ENCODE data around the gene AKT2.

The AKT2 gene

DNA sequence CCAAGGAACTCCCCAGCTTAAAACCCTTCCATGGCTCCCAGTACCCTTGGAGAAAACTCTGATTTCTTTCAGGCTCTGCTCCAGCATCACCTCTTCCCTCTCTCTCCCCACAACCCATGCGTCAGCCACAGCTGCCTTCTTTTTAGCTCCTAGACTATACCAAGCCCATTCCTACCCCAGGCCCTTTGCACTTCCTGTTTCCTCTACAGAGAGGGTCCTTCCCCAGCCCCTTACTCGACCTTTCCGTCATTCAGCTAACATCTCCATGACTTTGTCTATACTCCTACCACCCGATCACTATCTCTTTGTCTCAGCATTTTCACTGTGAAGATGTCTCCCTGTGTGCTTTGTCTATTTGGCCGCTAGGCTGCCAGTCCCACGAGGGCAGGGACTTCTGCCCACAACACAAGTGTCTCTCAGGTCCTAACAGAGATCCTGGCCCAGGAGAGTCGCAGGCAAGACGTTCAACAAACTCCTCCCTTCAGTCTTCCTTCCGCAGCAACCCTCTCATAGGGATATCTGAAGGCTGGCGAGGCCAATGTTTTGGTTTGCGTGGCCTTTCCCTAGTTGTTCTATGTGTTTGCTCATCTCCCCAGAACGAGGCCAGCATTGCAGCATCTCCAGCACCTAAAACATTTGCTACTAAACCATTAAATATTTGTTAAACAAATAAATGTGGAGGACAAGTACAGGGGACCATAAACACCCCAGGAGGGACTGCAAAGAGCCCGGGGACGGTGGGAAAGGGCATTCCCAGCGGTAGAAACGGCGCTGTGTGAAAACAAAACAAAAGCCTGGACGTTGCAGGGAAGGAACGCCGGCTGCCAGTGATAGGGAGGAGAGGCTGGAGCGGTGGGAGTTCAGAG is 59.5 kb downstream of the AKT2 start:
- H2AFZ ChIP-seq (ENCODE audit: low read depth, low read length): peak overlapping the region; percentile 15; the same call in 1 of the 2 replicates
- H3K4me3 ChIP-seq (ENCODE audit: low read depth in 1 of 2, low read length in 2 of 2): no peak overlapping the region
- H3K9ac ChIP-seq (ENCODE audit: low read depth, low read length): no peak overlapping the region
- no peaks in the 10 kb centered on the region for H3K27me3 ChIP-seq (ENCODE audit: insufficient read depth, low read length, poor library complexity)
- no peaks in the 10 kb centered on the region for H3K36me3 ChIP-seq (ENCODE audit: insufficient read depth, low read length)
- no peak overlapping the region for H3K4me2 ChIP-seq (ENCODE audit: insufficient read depth, low read length)
- no peaks in the 10 kb centered on the region for H3K79me2 ChIP-seq (ENCODE audit: insufficient read depth, low read length)
- no peaks in the 10 kb centered on the region for H3K4me1 ChIP-seq (ENCODE audit: insufficient read depth, low read length)
- DNase-seq: no peak
- no peaks in the 10 kb centered on the region for H3K9me3 ChIP-seq (ENCODE audit: insufficient read depth, low read length, severe bottlenecking)
- TF ChIP-seq EZH2 (IDR thresholded peaks at IDR 0.05; ENCODE audit: borderline replicate concordance, low read depth, low read length, severe bottlenecking): no peak
- TF ChIP-seq, protein P1, sequence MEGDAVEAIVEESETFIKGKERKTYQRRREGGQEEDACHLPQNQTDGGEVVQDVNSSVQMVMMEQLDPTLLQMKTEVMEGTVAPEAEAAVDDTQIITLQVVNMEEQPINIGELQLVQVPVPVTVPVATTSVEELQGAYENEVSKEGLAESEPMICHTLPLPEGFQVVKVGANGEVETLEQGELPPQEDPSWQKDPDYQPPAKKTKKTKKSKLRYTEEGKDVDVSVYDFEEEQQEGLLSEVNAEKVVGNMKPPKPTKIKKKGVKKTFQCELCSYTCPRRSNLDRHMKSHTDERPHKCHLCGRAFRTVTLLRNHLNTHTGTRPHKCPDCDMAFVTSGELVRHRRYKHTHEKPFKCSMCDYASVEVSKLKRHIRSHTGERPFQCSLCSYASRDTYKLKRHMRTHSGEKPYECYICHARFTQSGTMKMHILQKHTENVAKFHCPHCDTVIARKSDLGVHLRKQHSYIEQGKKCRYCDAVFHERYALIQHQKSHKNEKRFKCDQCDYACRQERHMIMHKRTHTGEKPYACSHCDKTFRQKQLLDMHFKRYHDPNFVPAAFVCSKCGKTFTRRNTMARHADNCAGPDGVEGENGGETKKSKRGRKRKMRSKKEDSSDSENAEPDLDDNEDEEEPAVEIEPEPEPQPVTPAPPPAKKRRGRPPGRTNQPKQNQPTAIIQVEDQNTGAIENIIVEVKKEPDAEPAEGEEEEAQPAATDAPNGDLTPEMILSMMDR (IDR thresholded peaks at IDR 0.05; ENCODE audit: borderline replicate concordance, extremely low read depth, low read length, poor library complexity, severe bottlenecking): no peak
- no peak overlapping the region for H3K27ac ChIP-seq (ENCODE audit: low read length)
- no peak for ATAC-seq (ENCODE audit: insufficient read depth, low read depth)
- no peaks in the 10 kb centered on the region for H4K20me1 ChIP-seq (ENCODE audit: insufficient read depth, low read length)

DNA sequence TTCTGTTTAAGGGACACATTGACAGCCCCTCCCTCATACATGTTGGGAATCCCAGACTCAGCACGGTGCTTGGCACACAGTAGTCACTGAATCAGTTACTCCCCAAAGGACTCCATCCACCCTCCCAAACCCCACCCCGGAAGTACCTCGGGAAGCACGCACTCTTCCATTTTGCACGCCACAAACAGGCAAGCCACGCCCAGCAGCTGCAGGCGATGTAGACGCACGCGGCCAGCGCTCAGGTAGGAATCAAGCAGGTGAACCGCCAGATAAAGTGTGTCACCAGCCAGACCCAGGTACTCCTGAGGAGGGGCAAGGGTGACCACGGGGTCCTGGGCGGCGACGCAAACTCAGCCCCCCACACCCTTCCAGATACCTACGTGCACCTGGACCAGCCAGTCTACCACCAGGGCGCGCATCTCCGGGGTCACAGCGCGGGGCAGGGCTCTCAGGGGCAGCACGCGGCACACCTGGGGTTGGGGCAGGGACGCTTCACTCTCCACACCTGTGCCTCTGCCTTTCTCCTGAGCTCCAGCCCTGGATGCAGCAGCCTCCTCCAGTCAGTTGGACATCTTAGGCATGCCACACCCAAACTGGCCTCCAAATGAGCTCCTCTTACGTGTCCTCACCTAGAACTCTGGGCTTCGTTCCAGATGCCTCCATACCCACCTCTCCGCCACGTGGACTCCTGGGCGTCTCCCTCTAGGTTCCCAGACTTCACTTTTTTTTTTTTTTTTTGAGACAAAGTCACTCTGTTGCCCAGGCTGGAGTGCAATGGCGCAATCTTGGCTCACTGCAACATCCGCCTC is 60.6 kb downstream of the AKT2 start:
- TF ChIP-seq, protein P1 (IDR thresholded peaks at IDR 0.05; ENCODE audit: borderline replicate concordance, extremely low read depth, low read length, poor library complexity, severe bottlenecking): no peak
- no peak for TF ChIP-seq EZH2 (IDR thresholded peaks at IDR 0.05; ENCODE audit: borderline replicate concordance, low read depth, low read length, severe bottlenecking)
- Histone ChIP-seq H3K9me3 (ENCODE audit: insufficient read depth, low read length, severe bottlenecking) (no peaks in the 10 kb centered on the region), H3K27me3 (ENCODE audit: insufficient read depth, low read length, poor library complexity) (no peaks in the 10 kb centered on the region), H3K36me3 (ENCODE audit: insufficient read depth, low read length) (no peaks in the 10 kb centered on the region), H3K4me2 (ENCODE audit: insufficient read depth, low read length) (no peak overlapping the region), H3K79me2 (ENCODE audit: insufficient read depth, low read length) (no peaks in the 10 kb centered on the region), H3K27ac (ENCODE audit: low read length) (no peak overlapping the region), H3K4me3 (ENCODE audit: low read depth in 1 of 2, low read length in 2 of 2) (no peak overlapping the region), H3K4me1 (ENCODE audit: insufficient read depth, low read length) (no peaks in the 10 kb centered on the region), H2AFZ (ENCODE audit: low read depth, low read length) (no peak overlapping the region), H3K9ac (ENCODE audit: low read depth, low read length) (no peak overlapping the region), H4K20me1 (ENCODE audit: insufficient read depth, low read length) (no peaks in the 10 kb centered on the region)
- DNase-seq (no peak), ATAC-seq (ENCODE audit: insufficient read depth, low read depth) (no peak)

DNA sequence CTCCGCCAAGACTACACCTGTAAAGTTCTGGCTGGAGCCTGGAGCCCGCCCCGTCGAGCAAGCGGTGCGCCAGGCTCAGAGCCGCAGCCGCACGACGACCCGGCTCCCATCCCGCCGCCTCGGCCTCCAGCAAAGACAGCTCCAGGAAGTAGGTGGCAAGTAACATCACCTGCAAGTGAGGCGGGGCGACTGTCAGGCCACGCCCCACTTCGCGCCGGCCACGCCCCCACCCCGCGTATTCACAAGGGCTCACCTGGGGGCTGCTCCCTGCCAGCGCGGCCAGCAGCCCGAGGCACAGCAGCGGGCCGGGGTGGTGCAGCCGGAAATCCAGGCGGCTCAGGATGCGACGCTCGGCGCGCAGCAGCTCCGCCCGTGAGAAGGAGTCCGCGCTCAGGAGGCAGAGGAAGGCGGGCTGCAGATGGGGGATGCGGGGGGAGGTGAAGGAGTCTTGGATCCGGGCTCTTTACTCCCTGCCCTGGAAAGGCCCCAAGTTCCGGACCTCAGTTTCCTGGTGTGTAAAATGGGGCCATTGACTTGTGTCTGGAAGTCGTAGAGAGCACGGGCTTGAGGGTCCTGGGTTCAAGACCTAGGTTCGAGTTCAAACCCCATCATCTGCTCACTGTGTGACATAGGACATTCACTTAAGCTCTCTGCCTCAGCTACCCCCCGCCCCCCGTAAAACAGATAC is 61.9 kb downstream of the AKT2 start:
- ATAC-seq (ENCODE audit: insufficient read depth, low read depth) (no peak), DNase-seq (no peak)
- no peaks in the 10 kb centered on the region for H3K27me3 ChIP-seq (ENCODE audit: insufficient read depth, low read length, poor library complexity)
- no peak overlapping the region for H3K4me2 ChIP-seq (ENCODE audit: insufficient read depth, low read length)
- H3K4me1 ChIP-seq (ENCODE audit: insufficient read depth, low read length): no peaks in the 10 kb centered on the region
- no peak overlapping the region for H3K4me3 ChIP-seq (ENCODE audit: low read depth in 1 of 2, low read length in 2 of 2)
- H3K9me3 ChIP-seq (ENCODE audit: insufficient read depth, low read length, severe bottlenecking): no peaks in the 10 kb centered on the region
- no peak overlapping the region for H2AFZ ChIP-seq (ENCODE audit: low read depth, low read length)
- no peak overlapping the region for H3K9ac ChIP-seq (ENCODE audit: low read depth, low read length)
- H4K20me1 ChIP-seq (ENCODE audit: insufficient read depth, low read length): no peaks in the 10 kb centered on the region
- no peaks in the 10 kb centered on the region for H3K79me2 ChIP-seq (ENCODE audit: insufficient read depth, low read length)
- TF ChIP-seq, protein P1 (IDR thresholded peaks at IDR 0.05; ENCODE audit: borderline replicate concordance, extremely low read depth, low read length, poor library complexity, severe bottlenecking): no peak
- no peak for TF ChIP-seq EZH2 (IDR thresholded peaks at IDR 0.05; ENCODE audit: borderline replicate concordance, low read depth, low read length, severe bottlenecking)
- H3K36me3 ChIP-seq (ENCODE audit: insufficient read depth, low read length): no peaks in the 10 kb centered on the region
- no peak overlapping the region for H3K27ac ChIP-seq (ENCODE audit: low read length)
